Neural cell (in vitro differentiated cells): ENCODE data around the gene CLDN6.

Experiments used
- EP300 ChIP-seq: fragments of 450-650 bp; conservative IDR thresholded peaks from 2 replicates; pipeline ENCODE4 v1.6.1; 2014; ENCODE audit warnings: antibody characterized with exemption, mild to moderate bottlenecking, moderate library complexity; ENCODE audit not compliant: poor library complexity, severe bottlenecking
- EZH2 ChIP-seq: fragments of 200-600, 300-800 bp; shearing (Covaris generic), sonication (generic); IDR thresholded peaks from 2 replicates; pipeline ENCODE4 v1.6.1; 2014; ENCODE audit warnings: antibody characterized with exemption, low read length, borderline replicate concordance, mild to moderate bottlenecking; ENCODE audit not compliant: insufficient read depth, poor library complexity, severe bottlenecking
- POLR2AphosphoS5 ChIP-seq: IDR thresholded peaks from 2 replicates; pipeline ENCODE4 v1.6.1; 2012
- RAD21 ChIP-seq: fragments of 450-650 bp; conservative IDR thresholded peaks from 2 replicates; pipeline ENCODE4 v1.6.1; 2014; ENCODE audit warnings: antibody characterized with exemption, mild to moderate bottlenecking, moderate library complexity
- TAF1 ChIP-seq: IDR thresholded peaks from 2 replicates; pipeline ENCODE4 v1.6.1; 2012; ENCODE audit warnings: low read depth
- TF ChIP-seq, protein P1 (sequence below): fragments of 450-650 bp; IDR thresholded peaks from 2 replicates; pipeline ENCODE4 v1.5.1; 2014; ENCODE audit warnings: antibody characterized with exemption, mild to moderate bottlenecking, moderate library complexity; ENCODE audit not compliant: poor library complexity, severe bottlenecking
- TF ChIP-seq, protein P2 (sequence below): IDR thresholded peaks from 2 replicates; pipeline ENCODE4 v1.6.1; 2012; ENCODE audit warnings: borderline replicate concordance

GRCh38 chr16:3028716-3029319 lies 10.8 kb upstream of the CLDN6 start:
- TF ChIP-seq, protein P1, sequence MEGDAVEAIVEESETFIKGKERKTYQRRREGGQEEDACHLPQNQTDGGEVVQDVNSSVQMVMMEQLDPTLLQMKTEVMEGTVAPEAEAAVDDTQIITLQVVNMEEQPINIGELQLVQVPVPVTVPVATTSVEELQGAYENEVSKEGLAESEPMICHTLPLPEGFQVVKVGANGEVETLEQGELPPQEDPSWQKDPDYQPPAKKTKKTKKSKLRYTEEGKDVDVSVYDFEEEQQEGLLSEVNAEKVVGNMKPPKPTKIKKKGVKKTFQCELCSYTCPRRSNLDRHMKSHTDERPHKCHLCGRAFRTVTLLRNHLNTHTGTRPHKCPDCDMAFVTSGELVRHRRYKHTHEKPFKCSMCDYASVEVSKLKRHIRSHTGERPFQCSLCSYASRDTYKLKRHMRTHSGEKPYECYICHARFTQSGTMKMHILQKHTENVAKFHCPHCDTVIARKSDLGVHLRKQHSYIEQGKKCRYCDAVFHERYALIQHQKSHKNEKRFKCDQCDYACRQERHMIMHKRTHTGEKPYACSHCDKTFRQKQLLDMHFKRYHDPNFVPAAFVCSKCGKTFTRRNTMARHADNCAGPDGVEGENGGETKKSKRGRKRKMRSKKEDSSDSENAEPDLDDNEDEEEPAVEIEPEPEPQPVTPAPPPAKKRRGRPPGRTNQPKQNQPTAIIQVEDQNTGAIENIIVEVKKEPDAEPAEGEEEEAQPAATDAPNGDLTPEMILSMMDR = no peak
- no peak for TF ChIP-seq RAD21
- no peak for TF ChIP-seq EZH2
- TF ChIP-seq POLR2AphosphoS5 = no peak
- no peak for TF ChIP-seq TAF1
- TF ChIP-seq EP300 = no peak
- TF ChIP-seq, protein P2, sequence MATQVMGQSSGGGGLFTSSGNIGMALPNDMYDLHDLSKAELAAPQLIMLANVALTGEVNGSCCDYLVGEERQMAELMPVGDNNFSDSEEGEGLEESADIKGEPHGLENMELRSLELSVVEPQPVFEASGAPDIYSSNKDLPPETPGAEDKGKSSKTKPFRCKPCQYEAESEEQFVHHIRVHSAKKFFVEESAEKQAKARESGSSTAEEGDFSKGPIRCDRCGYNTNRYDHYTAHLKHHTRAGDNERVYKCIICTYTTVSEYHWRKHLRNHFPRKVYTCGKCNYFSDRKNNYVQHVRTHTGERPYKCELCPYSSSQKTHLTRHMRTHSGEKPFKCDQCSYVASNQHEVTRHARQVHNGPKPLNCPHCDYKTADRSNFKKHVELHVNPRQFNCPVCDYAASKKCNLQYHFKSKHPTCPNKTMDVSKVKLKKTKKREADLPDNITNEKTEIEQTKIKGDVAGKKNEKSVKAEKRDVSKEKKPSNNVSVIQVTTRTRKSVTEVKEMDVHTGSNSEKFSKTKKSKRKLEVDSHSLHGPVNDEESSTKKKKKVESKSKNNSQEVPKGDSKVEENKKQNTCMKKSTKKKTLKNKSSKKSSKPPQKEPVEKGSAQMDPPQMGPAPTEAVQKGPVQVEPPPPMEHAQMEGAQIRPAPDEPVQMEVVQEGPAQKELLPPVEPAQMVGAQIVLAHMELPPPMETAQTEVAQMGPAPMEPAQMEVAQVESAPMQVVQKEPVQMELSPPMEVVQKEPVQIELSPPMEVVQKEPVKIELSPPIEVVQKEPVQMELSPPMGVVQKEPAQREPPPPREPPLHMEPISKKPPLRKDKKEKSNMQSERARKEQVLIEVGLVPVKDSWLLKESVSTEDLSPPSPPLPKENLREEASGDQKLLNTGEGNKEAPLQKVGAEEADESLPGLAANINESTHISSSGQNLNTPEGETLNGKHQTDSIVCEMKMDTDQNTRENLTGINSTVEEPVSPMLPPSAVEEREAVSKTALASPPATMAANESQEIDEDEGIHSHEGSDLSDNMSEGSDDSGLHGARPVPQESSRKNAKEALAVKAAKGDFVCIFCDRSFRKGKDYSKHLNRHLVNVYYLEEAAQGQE = no peak
